ENCODE data around the gene IMMP1L.

The IMMP1L gene

DNA sequence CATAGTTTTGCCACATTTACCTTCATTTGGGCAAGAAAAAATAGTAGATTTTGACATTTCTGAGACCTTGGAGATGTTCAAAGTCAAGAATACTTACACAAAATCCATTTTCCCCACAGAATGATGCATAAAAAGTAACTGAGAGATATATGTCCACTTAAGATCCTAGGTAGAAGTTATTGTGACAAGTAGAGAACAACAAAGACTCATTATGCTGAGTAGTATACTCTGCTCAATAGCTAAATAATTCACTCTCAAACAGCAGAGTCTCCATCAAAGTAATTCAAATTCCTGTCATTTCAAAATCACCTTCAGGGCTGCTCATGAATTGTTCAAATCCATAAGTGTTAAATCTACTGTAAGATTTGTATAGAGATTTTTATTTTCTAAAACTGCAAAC lies 35.3 kb downstream of the IMMP1L start:
- no peak for DNase-seq (ENCODE audit: low read depth in 2 of 2)

GRCh38 chr11:31464436-31464835 lies 45.0 kb downstream of the IMMP1L start:
- no peak for DNase-seq (ENCODE audit: low read depth in 2 of 2)

- DNase-seq (ENCODE audit: low read depth in 2 of 2), result no peak
Measured at GRCh38 chr11:31455177-31455576, 54.2 kb downstream of the IMMP1L start.

- no peak for DNase-seq (ENCODE audit: low read depth in 2 of 2)
Measured at GRCh38 chr11:31450841-31451240, 58.6 kb downstream of the IMMP1L start.

DNA sequence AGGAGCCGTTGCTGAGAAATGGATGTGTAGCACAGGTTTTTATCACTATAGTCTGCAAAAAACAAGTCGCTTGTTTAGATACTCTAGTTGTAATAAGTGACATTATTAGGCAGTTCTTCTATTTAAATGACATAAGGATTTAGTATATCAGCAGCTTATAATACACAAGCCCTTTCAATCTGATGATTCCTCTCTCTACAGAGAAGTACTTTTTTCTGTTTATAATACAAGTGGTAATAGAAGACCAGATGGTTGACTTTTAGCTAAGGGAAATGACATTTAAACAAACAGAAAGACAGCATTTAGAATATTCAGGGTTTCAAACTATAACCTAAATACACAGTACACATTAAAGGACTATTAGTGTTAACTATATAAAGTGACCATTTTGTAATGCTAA lies 60.4 kb downstream of the IMMP1L start:
- DNase-seq (ENCODE audit: low read depth in 2 of 2), result no peak

DNA sequence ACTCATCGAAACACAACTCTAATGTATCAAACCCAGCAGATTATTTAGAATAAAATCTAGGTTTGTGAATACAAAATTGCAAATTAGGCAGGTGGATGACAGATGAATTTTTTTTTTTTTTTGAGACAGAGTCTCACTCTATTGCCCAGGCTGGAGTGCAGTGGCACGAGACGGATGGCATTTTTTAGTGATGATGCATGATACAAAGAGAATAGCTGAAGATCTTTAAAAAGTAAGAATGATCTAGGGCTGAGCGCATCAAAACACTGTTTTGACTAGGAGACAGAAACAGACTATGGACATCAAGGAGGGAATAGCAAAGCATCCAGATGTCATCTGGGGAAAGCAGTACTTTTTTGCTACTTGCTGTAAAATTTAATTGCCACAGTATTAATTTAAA lies 63.8 kb downstream of the IMMP1L start:
- no peak for DNase-seq (ENCODE audit: low read depth in 2 of 2)

GRCh38 chr11:31443802-31444201 lies 65.6 kb downstream of the IMMP1L start:
- no peak for DNase-seq (ENCODE audit: low read depth in 2 of 2)

- no peak for DNase-seq (ENCODE audit: low read depth in 2 of 2)
Measured at GRCh38 chr11:31442086-31442485, 67.3 kb downstream of the IMMP1L start.

DNA sequence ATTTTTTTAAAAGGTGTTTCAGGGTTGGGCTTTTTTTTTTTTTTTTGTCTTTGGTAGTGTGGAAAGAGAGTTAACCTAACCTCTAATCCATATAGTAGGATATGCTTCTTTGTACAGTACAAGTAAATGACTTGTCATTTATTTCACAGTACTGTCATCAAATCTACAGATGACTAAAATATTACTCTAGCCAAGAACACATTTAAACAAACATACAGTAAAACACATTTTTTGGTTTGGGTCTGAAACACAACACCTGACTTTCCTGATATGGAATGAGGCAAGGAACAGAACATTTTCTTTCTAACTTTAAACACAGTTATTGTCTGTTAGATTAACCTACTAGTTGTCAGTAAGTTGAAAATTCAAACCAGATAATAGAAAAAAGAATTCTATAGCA lies 68.1 kb downstream of the IMMP1L start:
- no peak for DNase-seq (ENCODE audit: low read depth in 2 of 2)

GRCh38 chr11:31437742-31438435 lies 71.5 kb downstream of the IMMP1L start:
- DNase-seq (ENCODE audit: low read depth in 2 of 2), result no peak

- no peak for DNase-seq (ENCODE audit: low read depth in 2 of 2)
Measured at GRCh38 chr11:31433851-31434250, 75.6 kb downstream of the IMMP1L start.

GRCh38 chr11:31424652-31425051 lies 84.8 kb downstream of the IMMP1L start:
- no peak for DNase-seq (ENCODE audit: low read depth in 2 of 2)

DNA sequence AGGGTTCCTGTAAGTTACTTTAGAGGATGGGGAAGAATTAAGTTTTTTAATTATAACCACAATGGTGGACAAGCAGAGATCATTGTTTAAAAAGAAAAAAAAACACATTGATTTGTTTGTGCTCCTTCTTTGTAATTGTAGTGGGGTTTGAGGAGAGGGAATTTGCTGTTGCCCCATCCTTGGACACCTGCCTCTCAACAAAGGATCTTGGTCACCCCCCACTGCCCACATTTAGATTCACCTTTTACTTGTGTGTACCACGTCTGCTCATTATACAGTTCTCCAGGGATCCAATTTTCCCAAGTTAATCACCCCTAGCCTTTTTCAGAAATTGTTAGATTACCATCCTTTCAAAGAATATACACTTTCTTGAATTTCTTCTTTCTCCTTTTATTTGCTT lies 86.7 kb downstream of the IMMP1L start:
- no peak for DNase-seq (ENCODE audit: low read depth in 2 of 2)

- DNase-seq (ENCODE audit: low read depth in 2 of 2), result no peak
Measured at GRCh38 chr11:31421820-31422219, 87.6 kb downstream of the IMMP1L start.

- no peak for DNase-seq (ENCODE audit: low read depth in 2 of 2)
Measured at GRCh38 chr11:31419669-31420068, 89.8 kb downstream of the IMMP1L start.

DNA sequence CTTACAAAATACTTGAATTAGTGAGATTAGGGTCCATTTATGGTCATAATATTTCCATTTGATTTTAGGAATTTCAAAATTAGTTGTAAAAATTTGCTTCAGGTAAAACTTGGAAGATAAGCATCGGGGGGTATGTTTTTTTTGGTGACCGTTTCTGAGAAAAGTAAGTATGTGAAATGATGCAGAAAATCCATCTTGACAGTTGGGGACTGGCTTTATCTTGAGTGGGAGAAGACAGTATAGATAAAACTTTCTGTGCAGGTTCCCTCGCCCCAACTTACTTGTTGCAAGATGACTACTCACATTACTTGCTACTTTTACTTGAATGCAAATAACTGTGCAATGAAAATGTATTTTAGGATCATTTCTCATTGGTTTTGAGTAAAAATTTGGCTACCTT lies 90.3 kb downstream of the IMMP1L start:
- no peak for DNase-seq (ENCODE audit: low read depth in 2 of 2)

GRCh38 chr11:31417816-31418215 lies 91.6 kb downstream of the IMMP1L start:
- DNase-seq (ENCODE audit: low read depth in 2 of 2), result no peak

GRCh38 chr11:31417357-31417756 lies 92.1 kb downstream of the IMMP1L start:
- no peak for DNase-seq (ENCODE audit: low read depth in 2 of 2)

- DNase-seq (ENCODE audit: low read depth in 2 of 2), result no peak
Measured at GRCh38 chr11:31415435-31415834, 94.0 kb downstream of the IMMP1L start.

DNA sequence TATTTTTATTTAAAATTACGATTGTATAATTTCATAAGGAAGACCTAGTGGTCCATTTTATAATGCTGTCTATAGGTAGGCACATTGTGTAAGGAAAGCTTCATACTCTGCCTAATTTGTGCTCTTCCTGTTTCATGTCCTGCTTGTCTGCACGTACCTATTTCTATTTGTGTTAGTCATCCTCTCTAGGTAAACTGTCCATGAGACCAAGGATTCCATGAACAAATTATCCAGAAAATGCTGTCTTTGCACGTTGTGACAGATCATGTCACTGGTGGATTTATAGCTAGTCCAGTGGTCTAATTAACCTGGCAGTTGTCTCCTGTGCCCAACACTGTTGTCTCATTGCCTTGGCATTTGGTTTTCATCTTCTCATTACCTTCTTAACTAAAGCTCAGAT lies 95.1 kb downstream of the IMMP1L start:
- no peak for DNase-seq (ENCODE audit: low read depth in 2 of 2)

DNA sequence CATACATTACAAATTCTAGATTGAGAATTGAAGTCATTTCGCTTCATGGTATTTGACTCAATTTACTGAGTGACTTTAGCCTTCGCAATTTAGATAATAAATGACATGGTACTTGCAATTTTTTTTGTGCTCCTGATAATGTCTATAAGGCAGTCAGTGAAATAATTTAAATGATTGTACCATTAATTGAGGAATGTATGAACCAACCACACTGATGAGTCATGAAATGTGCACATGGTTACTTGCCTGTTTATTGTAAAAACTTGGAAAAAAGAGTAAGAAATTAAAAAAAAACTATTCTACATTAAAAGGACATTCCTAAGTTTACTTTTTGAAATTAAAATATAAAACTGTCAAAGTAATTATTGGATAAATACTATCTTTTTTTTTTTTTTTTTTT lies 96.5 kb downstream of the IMMP1L start:
- DNase-seq (ENCODE audit: low read depth in 2 of 2), result no peak

- DNase-seq (ENCODE audit: low read depth in 2 of 2), result no peak
Measured at GRCh38 chr11:31408201-31408600, 101.2 kb downstream of the IMMP1L start.

- DNase-seq (ENCODE audit: low read depth in 2 of 2), result no peak
Measured at GRCh38 chr11:31404614-31405013, 104.8 kb downstream of the IMMP1L start.

GRCh38 chr11:31397239-31397834 lies 112.1 kb downstream of the IMMP1L start:
- DNase-seq (ENCODE audit: low read depth in 2 of 2), result no peak

Data from stimulated activated CD4-positive, alpha-beta T cell treated with anti-CD3 and anti-CD28 coated beads, Interleukin-12 subunit alpha, Interleukin-12 subunit beta, amount 100 ng/mL, for 24 hours (primary cell).